ENCODE results near the gene AFAP1L2. TPM values are rescaled to one million over a fixed set of nuclear protein-coding genes. Genes with fewer than 3 reads are reported as not detected.

The AFAP1L2 gene
- total RNA-seq, 1 experiment from 2014 or later: not detected

- Histone ChIP-seq H3K27me3 (replicated peaks; ENCODE audit: insufficient read depth, low read depth, low read length, poor library complexity) (peaks cover 12% of the 10 kb centered on the region), H3K4me3 (ENCODE audit: low read depth, low read length, poor library complexity, severe bottlenecking) (no peak overlapping the region), H3K4me1 (ENCODE audit: insufficient read depth, low read length, poor library complexity, severe bottlenecking) (no peaks in the 10 kb centered on the region), H3K27ac (ENCODE audit: low read depth, low read length, poor library complexity, severe bottlenecking) (no peak overlapping the region), H3K36me3 (ENCODE audit: insufficient read depth, low read length, poor library complexity, severe bottlenecking) (no peaks in the 10 kb centered on the region), H3K9me3 (ENCODE audit: low read depth, low read length, poor library complexity, severe bottlenecking) (no peaks in the 10 kb centered on the region)
- BruUV-seq (replicated peaks): no TSS peak
- intact Hi-C loops (cut with micrococcal nuclease; ENCODE audit: unreplicated experiment): no loop called here
- TF ChIP-seq, protein P1, sequence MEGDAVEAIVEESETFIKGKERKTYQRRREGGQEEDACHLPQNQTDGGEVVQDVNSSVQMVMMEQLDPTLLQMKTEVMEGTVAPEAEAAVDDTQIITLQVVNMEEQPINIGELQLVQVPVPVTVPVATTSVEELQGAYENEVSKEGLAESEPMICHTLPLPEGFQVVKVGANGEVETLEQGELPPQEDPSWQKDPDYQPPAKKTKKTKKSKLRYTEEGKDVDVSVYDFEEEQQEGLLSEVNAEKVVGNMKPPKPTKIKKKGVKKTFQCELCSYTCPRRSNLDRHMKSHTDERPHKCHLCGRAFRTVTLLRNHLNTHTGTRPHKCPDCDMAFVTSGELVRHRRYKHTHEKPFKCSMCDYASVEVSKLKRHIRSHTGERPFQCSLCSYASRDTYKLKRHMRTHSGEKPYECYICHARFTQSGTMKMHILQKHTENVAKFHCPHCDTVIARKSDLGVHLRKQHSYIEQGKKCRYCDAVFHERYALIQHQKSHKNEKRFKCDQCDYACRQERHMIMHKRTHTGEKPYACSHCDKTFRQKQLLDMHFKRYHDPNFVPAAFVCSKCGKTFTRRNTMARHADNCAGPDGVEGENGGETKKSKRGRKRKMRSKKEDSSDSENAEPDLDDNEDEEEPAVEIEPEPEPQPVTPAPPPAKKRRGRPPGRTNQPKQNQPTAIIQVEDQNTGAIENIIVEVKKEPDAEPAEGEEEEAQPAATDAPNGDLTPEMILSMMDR (conservative IDR thresholded peaks at IDR 0.05; ENCODE audit: low read depth, low read length): no peak
- TF ChIP-seq EZH2 (IDR thresholded peaks at IDR 0.05; ENCODE audit: borderline replicate concordance, low read depth, low read length, poor library complexity, severe bottlenecking): no peak
- DNase-seq (ENCODE audit: low spot score): no peak
- POLR2A ChIA-PET (ENCODE audit: low non-redundant PET): no interaction called here
- CTCF ChIA-PET: no interaction called here
These were observed 44.4 kb downstream of the AFAP1L2 start for GRCh38 chr10:114359953-114360345.

GRCh38 chr10:114359041-114359952 is 45.0 kb downstream of the AFAP1L2 start:
- no peak for DNase-seq (ENCODE audit: low spot score)
- ChIA-PET POLR2A (ENCODE audit: low non-redundant PET) (no interaction called here), CTCF (no interaction called here)
- Histone ChIP-seq H3K9me3 (ENCODE audit: low read depth, low read length, poor library complexity, severe bottlenecking) (no peaks in the 10 kb centered on the region), H3K4me3 (ENCODE audit: low read depth, low read length, poor library complexity, severe bottlenecking) (no peak overlapping the region), H3K4me1 (ENCODE audit: insufficient read depth, low read length, poor library complexity, severe bottlenecking) (no peaks in the 10 kb centered on the region), H3K27ac (ENCODE audit: low read depth, low read length, poor library complexity, severe bottlenecking) (no peak overlapping the region), H3K36me3 (ENCODE audit: insufficient read depth, low read length, poor library complexity, severe bottlenecking) (no peaks in the 10 kb centered on the region), H3K27me3 (replicated peaks; ENCODE audit: insufficient read depth, low read depth, low read length, poor library complexity) (peaks cover 12% of the 10 kb centered on the region)
- intact Hi-C loops (cut with micrococcal nuclease; ENCODE audit: unreplicated experiment): no loop called here
- TF ChIP-seq EZH2 (IDR thresholded peaks at IDR 0.05; ENCODE audit: borderline replicate concordance, low read depth, low read length, poor library complexity, severe bottlenecking): no peak
- TF ChIP-seq, protein P1 (conservative IDR thresholded peaks at IDR 0.05; ENCODE audit: low read depth, low read length): no peak
- no TSS peak for BruUV-seq (replicated peaks)

GRCh38 chr10:114357515-114357996 is 46.7 kb downstream of the AFAP1L2 start:
- Histone ChIP-seq H3K9me3 (ENCODE audit: low read depth, low read length, poor library complexity, severe bottlenecking) (no peaks in the 10 kb centered on the region), H3K4me1 (ENCODE audit: insufficient read depth, low read length, poor library complexity, severe bottlenecking) (no peaks in the 10 kb centered on the region), H3K36me3 (ENCODE audit: insufficient read depth, low read length, poor library complexity, severe bottlenecking) (no peaks in the 10 kb centered on the region), H3K27me3 (replicated peaks; ENCODE audit: insufficient read depth, low read depth, low read length, poor library complexity) (peaks cover 12% of the 10 kb centered on the region), H3K27ac (ENCODE audit: low read depth, low read length, poor library complexity, severe bottlenecking) (no peak overlapping the region), H3K4me3 (ENCODE audit: low read depth, low read length, poor library complexity, severe bottlenecking) (no peak overlapping the region)
- DNase-seq (ENCODE audit: low spot score): no peak
- ChIA-PET POLR2A (ENCODE audit: low non-redundant PET) (no interaction called here), CTCF (interaction anchor here (0.5 kb wide), 1 partner anchor 97 kb away, joined by 3 read pairs; no protein-coding TSS in a partner anchor)
- TF ChIP-seq, protein P1 (conservative IDR thresholded peaks at IDR 0.05; ENCODE audit: low read depth, low read length): no peak
- TF ChIP-seq EZH2 (IDR thresholded peaks at IDR 0.05; ENCODE audit: borderline replicate concordance, low read depth, low read length, poor library complexity, severe bottlenecking): no peak
- intact Hi-C loops (cut with micrococcal nuclease; ENCODE audit: unreplicated experiment): no loop called here
- no TSS peak for BruUV-seq (replicated peaks)

All from A673 (cell line).